Smooth muscle cell (in vitro differentiated cells): ENCODE data around the gene SIX5. TPM values are rescaled to one million over a fixed set of nuclear protein-coding genes. Genes with fewer than 3 reads are reported as not detected.
A peak's percentile ranks its signal among the peaks of the same experiment; 100 is the strongest.

Experiments used
- DNase-seq: peaks from one replicate; lab custom pipeline; 2025; ENCODE audit not compliant: unreplicated experiment; lab: John Stamatoyannopoulos, UW
- H2AFZ ChIP-seq: fragments of 200-600 bp; sonication (generic); 2 replicates; pipeline ENCODE4 v1.6.0; 2016; ENCODE audit warnings: antibody characterized with exemption, low read depth, mild to moderate bottlenecking
- H3F3A ChIP-seq: fragments of 200-600 bp; sonication (generic); 2 replicates; pipeline ENCODE4 v1.6.0; 2017; ENCODE audit warnings: antibody characterized with exemption, low read depth
- H3K27ac ChIP-seq: fragments of 200-600 bp; sonication (generic); 2 replicates; pipeline ENCODE4 v1.5.1; 2016; ENCODE audit warnings: low read depth, mild to moderate bottlenecking
- H3K27me3 ChIP-seq: fragments of 200-600 bp; sonication (generic); 2 replicates; pipeline ENCODE4 v1.6.1; 2016; ENCODE audit warnings: low read depth, mild to moderate bottlenecking
- H3K36me3 ChIP-seq: fragments of 200-600 bp; sonication (generic); 2 replicates; pipeline ENCODE4 v1.5.1; 2016; ENCODE audit warnings: low read depth
- H3K4me1 ChIP-seq: fragments of 200-600 bp; sonication (generic); 2 replicates; pipeline ENCODE4 v1.5.1; 2016; ENCODE audit warnings: low read depth
- H3K4me2 ChIP-seq: fragments of 200-600 bp; sonication (generic); 2 replicates; pipeline ENCODE4 v1.6.0; 2016; ENCODE audit warnings: mild to moderate bottlenecking
- H3K4me3 ChIP-seq: fragments of 200-600 bp; sonication (generic); 2 replicates; pipeline ENCODE4 v1.5.1; 2016; ENCODE audit warnings: mild to moderate bottlenecking
- H3K79me2 ChIP-seq: fragments of 200-600 bp; sonication (generic); 2 replicates; pipeline ENCODE4 v1.6.0; 2016; ENCODE audit warnings: low read depth, mild to moderate bottlenecking
- H3K9ac ChIP-seq: fragments of 200-600 bp; sonication (generic); 2 replicates; pipeline ENCODE4 v1.6.0; 2016; ENCODE audit warnings: low read depth
- H3K9me3 ChIP-seq: fragments of 200-600 bp; sonication (generic); replicated peaks from 2 replicates; pipeline ENCODE4 v1.5.1; 2016; ENCODE audit warnings: low read depth
- H4K20me1 ChIP-seq: fragments of 200-600 bp; sonication (generic); 2 replicates; pipeline ENCODE4 v1.6.0; 2016; ENCODE audit warnings: low read depth
- CTCF ChIP-seq: fragments of 200-600 bp; sonication (generic); IDR thresholded peaks from 2 replicates; pipeline ENCODE4 v1.5.1; 2017; ENCODE audit warnings: borderline replicate concordance, mild to moderate bottlenecking, antibody characterized with exemption; ENCODE audit not compliant: insufficient read depth, poor library complexity, severe bottlenecking
- WGBS: methylation state at CpG from one replicate; pipeline ENCODE4 v1.1.7; 2016; ENCODE audit warnings: low lambda C conversion rate; 5-methylcytosine and 5-hydroxymethylcytosine counted together
- polyA plus RNA-seq: library from polyadenylated mRNA; unstranded; fragments of >200 nt; fragmentation: Nextera tagmentation; extraction: Ambion mirVana; gene quantifications from 2 replicates; pipeline ENCODE4 v1.2.1, GENCODE V29; 2016
- total RNA-seq: library from RNA; depleted of rRNA; stranded (reverse); fragments of >200 nt; gene quantifications from 2 replicates; pipeline ENCODE4 v1.2.3, GENCODE V29; 2014

SIX5 gene
- total and polyA plus RNA-seq, 2 experiments from 2014 or later, result 10.2 to 16.0 TPM

- no peak for TF ChIP-seq CTCF
- Histone ChIP-seq H3K27me3 (no peaks in the 10 kb centered on the region), H3K79me2 (peaks cover 16% of the 10 kb centered on the region), H3K4me2 (peak overlapping the region; percentile 91), H3K4me1 (peaks cover 22% of the 10 kb centered on the region), H2AFZ (no peak overlapping the region), H3K27ac (peak overlapping the region; percentile 80), H4K20me1 (peaks cover 16% of the 10 kb centered on the region), H3K9me3 (no peaks in the 10 kb centered on the region), H3K4me3 (peak overlapping the region; percentile 70), H3K9ac (peak overlapping the region; percentile 76), H3K36me3 (no peaks in the 10 kb centered on the region), H3F3A (peaks cover 9% of the 10 kb centered on the region)
- DNase-seq, result peak; percentile 51
- under 1% methylated on average over 79 of the region's 102 CpGs for WGBS
Measured at GRCh38 chr19:45767881-45768654, 984 bp downstream of the SIX5 start.

- Histone ChIP-seq H3F3A (peaks cover 7% of the 10 kb centered on the region), H3K27me3 (no peaks in the 10 kb centered on the region), H3K27ac (peak overlapping the region; percentile 80), H4K20me1 (peaks cover 16% of the 10 kb centered on the region), H3K9me3 (no peaks in the 10 kb centered on the region), H2AFZ (no peak overlapping the region), H3K4me2 (peak overlapping the region; percentile 91), H3K36me3 (no peaks in the 10 kb centered on the region), H3K4me3 (peak overlapping the region; percentile 70), H3K79me2 (peaks cover 16% of the 10 kb centered on the region), H3K9ac (peak overlapping the region; percentile 76), H3K4me1 (peaks cover 22% of the 10 kb centered on the region)
- whole genome bisulfite sequencing, result under 1% methylated on average over 22 of the region's 31 CpGs
- peak; percentile 51 for DNase-seq
- TF ChIP-seq CTCF, result no peak
Measured at GRCh38 chr19:45767410-45767880, 1.6 kb downstream of the SIX5 start.

GRCh38 chr19:45766869-45767346, 2.1 kb downstream of the SIX5 start:
- no peak for TF ChIP-seq CTCF
- Histone ChIP-seq H3K4me2 (peak overlapping the region; percentile 91), H3K4me3 (peak overlapping the region; percentile 70), H4K20me1 (peaks cover 12% of the 10 kb centered on the region), H3K27ac (peak overlapping the region; percentile 80), H3K9ac (peak overlapping the region; percentile 76), H2AFZ (no peak overlapping the region), H3K9me3 (no peaks in the 10 kb centered on the region), H3F3A (peaks cover 2% of the 10 kb centered on the region), H3K4me1 (peaks cover 22% of the 10 kb centered on the region), H3K36me3 (no peaks in the 10 kb centered on the region), H3K27me3 (no peaks in the 10 kb centered on the region), H3K79me2 (peaks cover 16% of the 10 kb centered on the region)
- no peak for DNase-seq
- 34% methylated on average over 23 of the region's 24 CpGs for WGBS
